AG10803 (cell line): ENCODE data around the gene TBC1D23.
A peak's percentile ranks its signal among the peaks of the same experiment; 100 is the strongest.
"Not testable (repeated sequence)": the region's sequence is repeated elsewhere in the genome, so short reads cannot be mapped to it uniquely, and the experiment has no call there.

ENCODE experiments used
- DNase-seq: peaks from one replicate; pipeline ENCODE4 v3.0.0; 2010; ENCODE audit warnings: low read depth
- H3K4me3 ChIP-seq: 2 replicates; pipeline ENCODE4 v1.5.1; 2011; ENCODE audit warnings: mild to moderate bottlenecking, low read length, control low read depth
- TF ChIP-seq, protein P1 (sequence below): conservative IDR thresholded peaks from 2 replicates; pipeline ENCODE4 v1.5.1; 2011; ENCODE audit warnings: mild to moderate bottlenecking, low read length, control low read depth, inconsistent platforms

TBC1D23 gene

DNA sequence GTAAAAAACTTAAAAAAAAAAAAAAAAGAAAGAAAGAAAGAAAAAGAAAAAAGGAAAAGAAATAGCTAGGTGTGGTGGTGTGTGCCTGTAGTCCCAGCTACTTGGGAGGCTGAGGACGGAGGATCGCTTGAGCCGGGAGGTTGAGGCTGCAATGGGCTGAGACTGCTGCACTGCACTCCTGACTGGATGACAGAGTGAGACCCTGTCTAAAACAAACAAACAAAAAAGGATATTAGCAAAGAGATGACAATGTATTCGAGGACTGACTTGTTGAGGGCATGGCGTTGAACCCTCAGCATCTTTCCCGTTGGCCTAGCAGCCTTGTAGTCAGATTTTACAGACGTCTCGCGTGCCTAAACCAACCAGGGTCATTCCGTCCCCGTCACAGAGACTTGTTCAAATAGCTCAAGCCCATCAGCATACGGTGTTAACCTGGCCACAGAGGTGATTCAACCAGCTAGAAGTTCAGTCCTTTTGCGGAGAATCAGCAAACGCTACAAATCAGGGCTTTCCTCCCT lies 73.2 kb downstream of the TBC1D23 start:
- peak overlapping the region; percentile 86 for H3K4me3 ChIP-seq
- no peak for DNase-seq
- TF ChIP-seq, protein P1, sequence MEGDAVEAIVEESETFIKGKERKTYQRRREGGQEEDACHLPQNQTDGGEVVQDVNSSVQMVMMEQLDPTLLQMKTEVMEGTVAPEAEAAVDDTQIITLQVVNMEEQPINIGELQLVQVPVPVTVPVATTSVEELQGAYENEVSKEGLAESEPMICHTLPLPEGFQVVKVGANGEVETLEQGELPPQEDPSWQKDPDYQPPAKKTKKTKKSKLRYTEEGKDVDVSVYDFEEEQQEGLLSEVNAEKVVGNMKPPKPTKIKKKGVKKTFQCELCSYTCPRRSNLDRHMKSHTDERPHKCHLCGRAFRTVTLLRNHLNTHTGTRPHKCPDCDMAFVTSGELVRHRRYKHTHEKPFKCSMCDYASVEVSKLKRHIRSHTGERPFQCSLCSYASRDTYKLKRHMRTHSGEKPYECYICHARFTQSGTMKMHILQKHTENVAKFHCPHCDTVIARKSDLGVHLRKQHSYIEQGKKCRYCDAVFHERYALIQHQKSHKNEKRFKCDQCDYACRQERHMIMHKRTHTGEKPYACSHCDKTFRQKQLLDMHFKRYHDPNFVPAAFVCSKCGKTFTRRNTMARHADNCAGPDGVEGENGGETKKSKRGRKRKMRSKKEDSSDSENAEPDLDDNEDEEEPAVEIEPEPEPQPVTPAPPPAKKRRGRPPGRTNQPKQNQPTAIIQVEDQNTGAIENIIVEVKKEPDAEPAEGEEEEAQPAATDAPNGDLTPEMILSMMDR, result no peak

DNA sequence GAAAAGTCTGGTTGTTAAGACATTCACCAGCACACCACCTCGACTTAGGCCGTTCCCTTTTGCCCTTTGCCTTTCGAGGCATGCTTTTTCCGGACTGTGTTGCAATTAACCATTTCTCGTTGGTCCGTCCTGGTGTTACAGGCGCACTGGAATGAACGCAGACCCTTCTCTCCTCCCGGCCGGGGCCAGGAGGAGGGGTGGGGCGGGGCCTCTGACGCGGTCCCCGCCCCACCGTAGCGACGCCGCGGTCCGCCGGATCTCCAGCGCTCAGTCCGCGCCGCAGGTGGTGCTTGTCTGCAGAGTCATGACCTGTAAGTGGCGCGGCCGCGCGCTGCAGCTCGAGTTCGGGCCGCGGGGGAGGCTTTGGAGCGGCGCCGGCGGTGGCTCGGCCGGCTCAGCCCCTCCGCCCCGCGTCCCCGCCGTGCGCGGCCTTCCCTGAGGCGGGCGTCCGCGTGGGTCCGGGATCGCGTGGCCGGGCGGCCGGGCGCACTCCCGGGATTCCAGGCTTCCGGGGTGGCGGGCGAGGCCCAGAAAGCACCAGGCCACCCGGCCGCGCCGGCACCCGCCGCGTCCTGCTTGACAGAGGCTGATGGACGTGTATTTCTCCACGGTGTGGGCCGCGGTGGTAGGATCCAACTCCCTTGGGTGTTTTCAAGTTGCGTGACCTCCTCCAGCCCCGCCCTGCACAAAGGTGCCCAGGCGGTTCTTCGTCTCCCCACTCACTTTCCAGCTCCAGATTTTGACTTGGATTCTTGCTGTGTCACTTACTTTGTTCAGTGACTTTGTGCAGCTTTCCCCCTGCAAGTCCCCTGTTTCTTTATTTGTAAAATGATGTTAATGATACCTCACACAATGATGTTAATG lies 73.9 kb downstream of the TBC1D23 start, which contains the start of gene NIT2:
NIT2 (plus strand) TSS at position 270 of the 864 bp plus-strand sequence; CDS start at position 305, 35 bp downstream.
- DNase-seq, result peak; percentile 71
- TF ChIP-seq, protein P1, result no peak
- H3K4me3 ChIP-seq, result peak within 1 kb of the TSS; percentile 86

DNA sequence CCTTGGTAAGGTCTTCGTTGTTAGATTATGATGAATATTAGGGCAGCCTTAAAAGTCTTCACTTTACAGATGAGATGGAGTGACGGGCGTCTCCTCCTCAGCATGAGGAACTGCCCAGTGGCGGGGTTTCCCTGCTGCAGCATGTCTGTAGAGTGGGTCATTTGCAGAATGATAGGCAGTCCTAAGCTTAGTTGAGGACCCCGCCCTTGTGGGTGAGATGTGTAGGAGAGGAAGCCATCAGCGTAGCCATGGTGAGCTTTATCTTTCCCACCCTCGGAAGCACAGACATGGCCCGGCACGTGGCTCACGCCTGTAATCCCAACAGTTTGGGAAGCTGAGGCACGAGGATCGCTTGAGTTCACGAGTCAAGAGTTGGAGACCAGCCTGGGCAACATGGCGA lies 74.6 kb downstream of the TBC1D23 start:
- peak overlapping the region; percentile 86 for H3K4me3 ChIP-seq

DNA sequence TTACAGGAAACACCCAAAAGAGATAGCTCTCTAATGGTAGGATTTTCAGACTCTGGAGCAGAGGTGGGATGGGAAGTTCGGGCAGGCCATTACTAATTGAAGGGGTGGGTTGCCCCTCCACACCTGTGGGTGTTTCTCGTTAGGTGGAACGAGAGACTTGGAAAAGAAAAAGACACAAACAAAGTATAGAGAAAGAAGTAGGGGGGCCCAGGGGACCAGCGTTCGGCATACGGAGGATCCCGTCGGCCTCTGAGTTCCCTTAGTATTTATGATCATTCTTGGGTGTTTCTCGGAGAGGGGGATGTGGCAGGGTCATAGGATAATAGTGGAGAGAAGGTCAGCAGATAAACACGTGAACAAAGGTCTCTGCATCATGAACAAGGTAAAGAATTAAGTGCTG lies 75.4 kb downstream of the TBC1D23 start:
- not testable (repeated sequence) for DNase-seq, H3K4me3 ChIP-seq

More for the DNA sequence above, 74.6 kb downstream of the TBC1D23 start:
- no peak for DNase-seq
- TF ChIP-seq, protein P1, result no peak

DNA sequence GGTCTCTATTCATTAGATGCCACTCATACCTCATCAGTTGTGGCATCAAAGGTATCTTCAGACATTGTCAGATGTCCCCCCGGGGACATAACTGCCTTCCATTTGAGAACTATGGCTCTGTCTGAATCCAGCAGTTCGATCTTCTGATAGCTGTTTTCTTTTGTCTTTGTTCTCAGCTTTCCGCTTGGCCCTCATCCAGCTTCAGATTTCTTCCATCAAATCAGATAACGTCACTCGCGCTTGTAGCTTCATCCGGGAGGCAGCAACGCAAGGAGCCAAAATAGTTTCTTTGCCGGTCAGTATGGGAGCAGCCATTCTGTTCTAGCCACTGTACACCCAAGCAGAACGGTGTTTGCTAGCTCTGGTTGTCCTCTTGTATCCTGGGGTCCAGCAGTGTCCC lies 78.1 kb downstream of the TBC1D23 start:
- TF ChIP-seq, protein P1, result no peak
- DNase-seq, result no peak
- H3K4me3 ChIP-seq, result no peak overlapping the region

DNA sequence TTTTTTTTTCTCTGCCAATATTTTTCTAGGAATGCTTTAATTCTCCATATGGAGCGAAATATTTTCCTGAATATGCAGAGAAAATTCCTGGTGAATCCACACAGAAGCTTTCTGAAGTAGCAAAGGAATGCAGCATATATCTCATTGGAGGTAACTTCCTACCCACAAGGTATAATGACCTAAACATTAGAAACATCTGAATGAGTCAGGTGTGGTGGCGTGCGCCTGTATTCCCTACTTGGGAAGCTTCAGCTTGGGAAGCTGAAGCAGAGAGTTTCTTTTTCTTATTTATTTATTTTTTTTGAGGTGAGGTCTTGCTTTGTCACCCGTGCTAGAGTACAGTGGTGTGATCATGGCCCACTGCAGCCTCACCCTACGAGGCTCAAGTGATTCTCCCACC lies 79.0 kb downstream of the TBC1D23 start:
- no peak overlapping the region for H3K4me3 ChIP-seq
- TF ChIP-seq, protein P1, result no peak
- no peak for DNase-seq

DNA sequence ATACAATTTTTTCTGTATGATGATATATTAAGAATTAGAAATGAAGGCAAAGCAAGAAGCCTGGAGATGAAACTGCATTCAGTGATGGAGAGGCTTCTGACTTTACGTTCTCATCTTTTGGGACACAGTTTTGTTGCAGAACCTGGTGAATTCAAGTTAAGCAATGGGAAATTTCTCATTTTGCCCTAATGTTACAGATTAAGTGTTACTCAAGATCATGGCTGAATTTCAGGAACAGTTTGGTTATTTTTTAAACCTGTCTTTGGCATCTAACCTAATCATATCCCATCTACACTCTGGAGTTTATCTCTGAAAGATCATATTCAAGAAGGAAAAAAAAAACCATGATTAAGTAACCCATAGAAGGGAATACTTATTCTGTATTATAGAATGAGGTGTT lies 79.7 kb downstream of the TBC1D23 start:
- H3K4me3 ChIP-seq, result no peak overlapping the region
- no peak for DNase-seq
- TF ChIP-seq, protein P1, result no peak
